SK-N-MC (cell line): ENCODE data around the gene FGF2.
"Not testable (repeated sequence)": the region's sequence is repeated elsewhere in the genome, so short reads cannot be mapped to it uniquely, and the experiment has no call there.

Experiments used
- EZH2 ChIP-seq: fragments of 200-600 bp; sonication (generic); IDR thresholded peaks from one replicate; pipeline ENCODE4 v1.6.1; 2017; ENCODE audit warnings: antibody characterized with exemption
- FOXP2 ChIP-seq: optimal IDR thresholded peaks from 2 replicates; pipeline ENCODE3; 2011; ENCODE audit warnings: mild to moderate bottlenecking, moderate library complexity; ENCODE audit not compliant: insufficient read depth; ENCODE audit errors: extremely low read length, control extremely low read depth
- POLR2AphosphoS5 ChIP-seq: IDR thresholded peaks from 2 replicates; pipeline ENCODE4 v1.6.1; 2012; ENCODE audit warnings: mild to moderate bottlenecking, low read depth, low read length, borderline replicate concordance

GRCh38 chr4:122786920-122787319, 39.7 kb upstream of the FGF2 start:
- not testable (repeated sequence) for TF ChIP-seq EZH2, POLR2AphosphoS5, FOXP2
